ENCODE data around the gene GOLGB1.

DNA sequence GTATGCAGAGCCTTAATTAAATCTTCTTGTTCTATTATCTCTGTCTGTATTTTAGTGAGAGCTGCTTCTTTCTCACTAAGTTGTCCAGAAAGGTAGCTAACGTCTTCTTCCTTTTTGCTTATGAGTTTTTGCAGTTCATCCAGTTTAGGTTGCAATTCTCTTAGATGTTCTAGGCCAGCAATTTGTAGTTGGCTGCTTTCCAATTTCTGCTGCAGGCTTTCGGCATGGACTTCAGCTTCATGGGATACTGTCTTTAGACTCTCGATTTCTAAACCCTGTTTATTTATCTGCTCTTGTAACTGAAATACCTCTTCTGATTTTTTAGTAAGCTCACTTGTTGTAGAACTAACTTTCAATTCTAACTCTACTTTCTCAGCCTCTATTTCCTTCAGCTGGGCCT lies 53.4 kb downstream of the GOLGB1 start:
- TF ChIP-seq, protein P1, sequence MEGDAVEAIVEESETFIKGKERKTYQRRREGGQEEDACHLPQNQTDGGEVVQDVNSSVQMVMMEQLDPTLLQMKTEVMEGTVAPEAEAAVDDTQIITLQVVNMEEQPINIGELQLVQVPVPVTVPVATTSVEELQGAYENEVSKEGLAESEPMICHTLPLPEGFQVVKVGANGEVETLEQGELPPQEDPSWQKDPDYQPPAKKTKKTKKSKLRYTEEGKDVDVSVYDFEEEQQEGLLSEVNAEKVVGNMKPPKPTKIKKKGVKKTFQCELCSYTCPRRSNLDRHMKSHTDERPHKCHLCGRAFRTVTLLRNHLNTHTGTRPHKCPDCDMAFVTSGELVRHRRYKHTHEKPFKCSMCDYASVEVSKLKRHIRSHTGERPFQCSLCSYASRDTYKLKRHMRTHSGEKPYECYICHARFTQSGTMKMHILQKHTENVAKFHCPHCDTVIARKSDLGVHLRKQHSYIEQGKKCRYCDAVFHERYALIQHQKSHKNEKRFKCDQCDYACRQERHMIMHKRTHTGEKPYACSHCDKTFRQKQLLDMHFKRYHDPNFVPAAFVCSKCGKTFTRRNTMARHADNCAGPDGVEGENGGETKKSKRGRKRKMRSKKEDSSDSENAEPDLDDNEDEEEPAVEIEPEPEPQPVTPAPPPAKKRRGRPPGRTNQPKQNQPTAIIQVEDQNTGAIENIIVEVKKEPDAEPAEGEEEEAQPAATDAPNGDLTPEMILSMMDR (IDR thresholded peaks at IDR 0.05), result no peak
- no peak for TF ChIP-seq EP300 (IDR thresholded peaks at IDR 0.05)
